NCI-H1048 (cell line): ENCODE measurements around the gene MC5R.
A peak's percentile ranks its signal among the peaks of the same experiment; 100 is the strongest.

Experiments
- DNase-seq: peaks from one replicate; lab custom pipeline; 2025; lab: John Stamatoyannopoulos, UW

Gene MC5R

DNA sequence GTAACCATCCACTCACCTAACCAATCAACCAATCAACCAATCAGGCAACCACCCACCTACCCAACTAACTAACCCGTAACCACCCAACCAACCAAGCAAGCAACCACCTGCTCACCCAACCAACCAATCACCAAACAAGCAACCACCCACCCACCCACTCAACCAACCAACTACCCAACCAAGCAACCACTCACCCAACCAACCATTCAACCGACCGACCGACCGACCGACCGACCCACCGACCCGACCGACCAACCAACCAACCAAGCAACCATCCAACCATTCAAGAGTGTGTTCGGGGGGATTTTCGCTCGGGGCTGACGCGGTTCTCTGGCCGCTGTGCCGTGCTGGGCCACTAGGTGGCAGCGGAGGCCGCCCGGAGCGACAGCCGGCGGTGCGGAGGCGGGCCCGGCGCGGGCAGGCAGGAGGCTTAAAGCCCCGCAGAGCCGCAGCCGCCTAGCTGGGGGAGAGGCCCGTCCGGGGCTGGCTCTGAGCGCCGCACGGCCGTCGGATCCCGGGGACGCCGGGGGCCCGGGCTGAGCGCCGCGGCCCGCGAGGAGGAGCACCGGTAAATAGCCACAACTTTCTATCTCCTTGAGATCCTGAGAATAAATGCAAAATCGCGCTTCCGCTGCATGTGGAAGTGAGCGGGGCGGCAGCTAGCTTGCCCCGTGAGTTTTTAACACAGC is at the start of gene MC5R:
MC5R (plus strand) TSS at position 443 of the 689 bp plus-strand sequence. CDS start 1,617 bp downstream, outside the sequence.
- DNase-seq: peak; percentile 18

DNA sequence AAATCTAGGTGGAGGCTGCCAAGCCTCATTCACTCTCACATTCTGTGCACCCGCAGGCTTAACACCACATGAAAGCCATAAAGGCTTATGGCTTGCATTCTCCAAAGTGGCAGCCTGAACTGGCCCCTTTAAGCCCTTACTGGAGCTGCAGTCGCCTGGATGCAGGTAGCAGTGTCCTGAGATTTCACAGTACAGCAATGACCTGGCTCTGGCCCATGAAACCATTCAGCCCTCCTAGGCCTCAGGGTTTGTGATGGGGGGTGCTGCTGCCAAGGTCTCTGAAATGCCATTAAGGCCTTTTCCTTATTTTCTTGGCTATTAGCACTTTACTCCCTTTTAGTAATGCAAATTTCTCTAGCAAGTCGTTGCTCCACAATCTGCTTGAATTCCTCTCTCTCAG is 48.9 kb upstream of the MC5R start:
- DNase-seq: no peak

DNA sequence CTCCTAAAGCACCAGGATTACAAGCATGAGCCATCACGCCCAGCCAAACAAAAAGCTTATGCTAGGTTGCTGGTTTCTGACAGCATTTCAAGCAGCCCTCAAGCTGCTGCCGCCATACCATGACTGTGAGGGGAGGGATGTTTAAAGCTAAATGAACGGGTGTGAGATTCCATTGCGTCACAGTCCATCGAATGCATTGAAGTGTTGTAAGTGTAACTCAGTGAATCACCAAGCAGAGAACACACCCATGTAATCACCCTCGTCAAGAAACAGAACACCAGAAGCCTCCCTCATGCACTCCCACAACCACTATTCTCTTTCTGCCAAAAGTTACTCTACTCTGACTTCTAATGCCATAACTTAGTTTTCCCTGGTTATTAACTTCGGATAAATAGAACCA is 32.8 kb upstream of the MC5R start:
- DNase-seq: no peak

DNA sequence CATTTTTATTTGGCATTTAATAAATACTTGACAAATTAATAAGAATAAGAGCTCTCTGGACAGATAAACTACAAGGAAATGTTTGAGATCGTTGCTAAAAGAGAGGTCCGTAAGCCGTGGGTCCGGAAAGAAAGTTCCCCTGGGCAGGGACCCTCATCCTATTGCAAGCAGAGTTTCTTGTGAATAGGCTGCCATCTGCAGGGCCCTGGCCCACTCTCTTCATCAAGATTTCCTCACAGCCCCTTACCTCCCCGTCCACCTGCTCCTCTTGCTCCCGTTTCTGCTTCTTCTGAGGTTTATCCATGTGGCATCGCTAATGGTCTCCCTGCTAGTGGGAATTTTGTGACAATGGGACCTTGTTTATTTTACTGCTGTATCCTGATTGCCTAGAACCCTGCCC is 30.1 kb upstream of the MC5R start:
- DNase-seq: no peak

DNA sequence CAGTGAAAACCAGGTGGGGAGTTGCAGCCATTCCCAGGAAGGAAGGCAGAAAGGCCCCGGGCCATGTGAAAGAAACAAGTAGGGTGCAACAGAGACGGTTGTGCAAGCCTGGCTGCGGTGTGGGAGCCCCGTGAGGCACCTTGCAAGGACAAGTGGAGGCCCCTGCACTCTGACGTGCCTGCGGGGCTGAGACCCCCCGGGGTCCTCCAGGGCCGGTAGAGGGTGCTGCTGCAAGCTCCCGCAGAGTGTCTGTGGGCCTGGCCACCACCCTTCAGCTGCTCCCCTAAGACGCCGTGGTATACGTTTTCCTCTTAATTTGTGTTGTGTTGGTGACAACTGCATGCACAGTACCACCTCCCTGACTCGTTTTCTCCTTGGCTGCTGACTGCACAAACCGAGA is 27.4 kb upstream of the MC5R start:
- no peak for DNase-seq

DNA sequence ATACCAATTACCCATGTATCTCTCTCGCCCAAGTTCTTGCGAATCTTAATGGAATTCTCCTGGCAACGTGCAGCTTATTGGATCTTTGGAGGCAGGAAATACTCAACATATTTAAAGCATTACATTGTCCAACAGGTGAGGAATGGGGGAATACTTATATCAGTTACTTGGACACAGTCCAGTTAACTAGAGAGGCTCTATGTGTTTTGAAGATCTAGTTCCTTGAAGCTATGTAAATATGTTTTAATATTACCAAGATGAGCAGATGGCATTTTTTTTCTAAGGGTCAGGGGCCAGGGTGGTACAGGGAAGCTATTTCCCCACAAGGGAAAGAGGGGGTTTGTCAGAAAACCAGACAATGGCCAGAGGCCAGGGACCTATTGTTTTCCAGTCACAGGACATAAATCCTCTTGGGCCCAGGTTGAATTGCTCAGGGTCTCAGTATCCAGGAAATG is 26.8 kb upstream of the MC5R start:
- DNase-seq: no peak

DNA sequence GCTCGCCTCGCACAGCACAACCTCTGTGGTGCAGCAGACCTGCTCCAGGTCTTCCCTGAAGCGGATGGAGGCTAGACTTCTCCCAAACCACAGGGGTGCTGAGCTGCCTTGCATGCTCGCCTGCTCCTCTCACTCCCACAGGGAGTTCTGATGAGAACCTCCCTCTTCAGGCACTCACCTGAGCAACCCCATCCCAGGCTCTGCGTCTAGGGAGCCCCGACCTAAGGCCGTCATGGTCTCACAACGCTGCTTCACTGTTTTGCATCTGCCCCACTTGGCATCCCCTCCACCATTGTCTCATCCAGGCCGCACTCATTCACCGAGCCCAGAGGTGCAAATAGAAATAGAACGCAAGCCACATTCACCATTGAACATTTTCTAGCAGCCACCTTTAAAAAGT is 24.6 kb upstream of the MC5R start:
- DNase-seq: no peak

DNA sequence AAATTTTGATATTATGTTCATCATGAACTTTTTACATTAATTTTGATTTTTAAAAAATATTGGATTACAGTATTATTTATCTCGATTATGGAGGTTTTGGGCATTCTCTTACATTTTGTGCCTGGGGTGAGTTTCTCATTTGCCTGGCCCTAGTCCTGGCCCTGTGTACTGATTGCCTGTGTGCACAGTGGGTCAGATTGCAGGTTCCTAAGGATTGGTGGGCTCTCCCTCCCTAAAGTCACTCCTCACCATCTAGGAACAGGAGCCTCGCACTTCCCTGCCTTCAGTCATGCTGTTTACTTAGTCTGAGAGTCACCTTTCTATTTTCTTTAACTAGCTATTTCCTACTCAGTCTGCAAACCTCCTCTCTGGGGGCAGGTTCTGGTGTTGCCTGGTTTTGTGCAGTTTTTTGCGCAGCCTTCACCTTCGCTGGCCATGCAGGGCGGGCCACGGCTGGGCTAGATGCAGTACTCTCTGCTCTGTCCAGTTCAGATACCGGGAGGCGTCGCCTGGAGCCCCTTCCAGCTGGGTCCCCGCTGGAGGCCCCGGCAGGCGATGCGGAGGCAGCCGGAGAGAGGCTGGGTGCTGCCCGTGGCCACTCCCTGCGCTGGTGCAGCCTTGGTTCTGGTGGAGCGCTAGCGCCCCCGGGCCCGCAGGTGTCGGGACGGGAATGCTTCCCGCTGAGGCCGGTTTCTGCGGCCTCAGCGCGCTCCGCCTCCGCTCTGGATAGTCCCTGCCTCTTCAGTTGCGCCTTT is 23.3 kb upstream of the MC5R start:
- no peak for DNase-seq

DNA sequence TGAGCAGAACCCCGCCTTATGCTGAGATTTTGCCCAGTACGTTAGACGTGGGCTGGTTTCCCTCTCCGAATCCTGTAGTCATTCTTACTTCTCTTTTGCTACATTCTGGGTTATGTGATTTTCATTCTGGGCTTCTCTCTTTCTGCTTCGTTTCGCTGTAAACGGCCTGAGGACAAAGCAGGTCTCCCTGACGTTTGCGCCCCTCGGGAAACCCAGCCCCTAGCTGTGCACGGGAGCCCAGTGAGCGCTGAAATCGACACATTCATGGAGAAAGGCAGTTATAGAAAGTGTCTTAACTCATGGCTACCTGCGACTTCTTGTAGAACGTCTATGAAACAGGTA is 22.7 kb upstream of the MC5R start:
- no peak for DNase-seq

DNA sequence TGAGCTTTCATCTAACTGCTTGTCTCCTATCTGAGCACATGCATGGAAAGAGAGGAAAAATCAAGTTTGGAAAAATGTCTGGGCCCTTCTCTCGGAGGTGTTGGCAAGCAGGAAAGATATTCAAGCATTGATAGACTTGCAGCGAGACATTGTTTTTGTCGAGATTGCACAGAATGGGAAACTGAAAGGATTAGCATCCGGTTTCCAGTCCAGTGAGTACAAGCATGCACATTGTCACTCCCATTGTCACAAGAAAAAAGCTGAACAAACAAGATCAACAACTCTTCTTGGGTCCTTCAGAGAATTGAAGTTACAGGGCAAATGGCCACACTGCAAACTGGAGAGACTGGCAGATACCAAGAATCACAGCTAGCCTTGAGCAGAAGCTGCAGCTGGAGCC is 19.6 kb upstream of the MC5R start:
- no peak for DNase-seq

DNA sequence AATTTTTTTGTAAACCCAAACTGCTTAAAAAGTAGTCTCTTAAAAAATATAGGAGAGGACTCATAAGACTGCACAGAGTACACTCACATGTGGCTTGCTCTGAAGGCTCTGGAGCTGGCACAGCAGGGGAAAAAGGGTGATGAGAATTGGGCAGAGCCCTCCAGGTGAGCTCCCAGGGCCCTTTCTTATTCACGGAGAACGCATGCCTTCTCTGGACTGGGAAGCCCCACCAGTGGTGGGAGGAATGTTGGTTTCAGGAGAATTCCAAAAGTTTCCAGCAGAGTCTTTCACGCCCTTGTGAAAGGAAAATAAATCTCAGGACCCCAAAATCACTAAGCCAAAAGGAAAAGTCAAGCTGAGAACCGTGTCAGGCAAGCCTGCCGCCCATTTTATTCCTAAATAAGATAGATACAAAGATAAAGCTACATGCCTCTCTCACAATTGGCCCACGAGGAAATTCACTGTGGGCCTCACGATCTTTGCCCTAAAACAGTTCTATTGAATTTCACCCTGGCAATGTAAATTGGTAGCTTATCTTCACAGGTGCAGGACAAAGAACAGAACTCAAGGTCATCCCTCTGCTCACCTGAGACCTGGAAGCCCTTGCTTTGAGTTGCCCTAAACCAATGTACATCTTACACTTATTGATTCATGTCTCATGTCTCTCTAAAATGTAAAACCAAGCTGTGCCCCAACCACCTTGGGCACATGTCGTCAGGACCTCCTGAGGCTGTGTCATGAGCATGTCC is 15.5 kb upstream of the MC5R start:
- no peak for DNase-seq

DNA sequence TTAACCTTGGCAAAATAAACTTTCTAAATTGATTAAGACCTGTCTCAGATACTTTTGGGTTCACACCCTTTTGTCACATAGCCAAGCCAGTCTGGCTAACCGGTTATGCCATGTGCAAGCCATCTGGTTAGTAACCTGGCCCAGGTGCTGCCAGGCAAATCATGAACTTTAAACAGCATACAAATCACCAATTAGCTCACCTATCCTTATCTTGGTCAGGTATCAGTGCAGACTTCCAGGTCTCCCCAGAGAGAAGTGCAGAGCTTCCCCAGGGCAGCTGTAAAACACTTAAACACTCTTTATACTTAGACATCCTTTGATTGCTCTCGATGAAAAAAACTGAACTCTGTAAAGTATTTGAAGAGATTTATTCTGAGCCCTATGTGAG is 14.9 kb upstream of the MC5R start:
- no peak for DNase-seq

DNA sequence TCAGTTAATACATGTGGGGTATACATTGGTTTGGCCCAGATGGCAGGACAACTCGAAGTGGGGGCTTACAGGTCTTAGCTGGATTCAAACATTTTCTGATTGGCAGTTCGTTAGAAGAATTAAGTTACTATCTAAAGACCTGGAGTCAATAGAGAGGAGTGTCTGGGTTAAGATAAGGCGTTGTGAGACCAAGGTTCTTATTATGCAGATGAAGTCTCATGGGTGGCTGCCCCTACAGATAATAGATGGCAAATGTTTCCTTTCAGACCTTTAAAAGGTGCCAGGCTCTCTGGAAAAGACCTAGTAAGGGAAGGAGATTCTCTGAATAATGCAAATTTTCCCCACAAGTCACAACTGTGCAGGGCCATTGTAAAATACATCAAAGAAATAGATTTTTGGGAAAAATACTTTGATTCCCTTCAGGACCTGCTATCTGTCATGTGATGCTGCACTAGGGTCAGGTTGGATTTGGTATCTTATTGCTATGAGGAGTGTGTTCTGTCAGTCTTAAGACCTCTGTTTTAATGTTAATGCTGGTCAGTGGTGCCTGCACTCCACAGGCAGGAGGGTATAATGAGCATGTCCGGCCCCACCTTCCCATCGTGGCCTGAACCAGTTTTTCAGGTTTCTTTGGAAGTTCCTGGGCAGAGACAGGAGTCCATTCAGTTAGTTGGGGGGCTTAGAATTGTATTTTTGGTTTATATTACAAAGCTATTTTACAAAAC is 14.3 kb upstream of the MC5R start:
- no peak for DNase-seq

DNA sequence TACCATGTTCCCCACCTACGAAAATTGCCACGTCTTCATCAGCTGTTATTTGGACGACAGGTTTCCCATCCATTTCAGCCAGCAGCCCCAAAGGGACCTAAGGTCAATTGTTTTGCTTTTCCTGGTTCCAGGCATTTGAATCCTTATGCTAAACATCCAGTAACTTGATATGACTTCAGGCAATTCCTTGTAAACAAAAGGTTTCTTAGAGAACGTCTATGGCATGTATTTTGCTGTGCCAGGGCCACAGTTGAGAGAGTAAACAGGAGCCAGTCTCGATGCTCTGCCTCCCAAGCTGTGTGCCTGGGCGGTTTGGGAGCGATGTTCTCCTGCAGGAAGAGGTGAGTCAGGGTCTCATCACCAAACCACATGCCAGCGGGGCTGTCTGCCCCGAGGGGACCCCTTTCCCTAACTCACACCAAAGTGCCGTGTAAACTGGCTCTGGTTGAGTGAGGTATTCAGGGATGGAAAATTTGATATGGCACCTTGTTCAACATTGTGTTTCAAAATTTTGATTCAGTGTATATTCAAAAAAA is 12.9 kb upstream of the MC5R start:
- DNase-seq: no peak

DNA sequence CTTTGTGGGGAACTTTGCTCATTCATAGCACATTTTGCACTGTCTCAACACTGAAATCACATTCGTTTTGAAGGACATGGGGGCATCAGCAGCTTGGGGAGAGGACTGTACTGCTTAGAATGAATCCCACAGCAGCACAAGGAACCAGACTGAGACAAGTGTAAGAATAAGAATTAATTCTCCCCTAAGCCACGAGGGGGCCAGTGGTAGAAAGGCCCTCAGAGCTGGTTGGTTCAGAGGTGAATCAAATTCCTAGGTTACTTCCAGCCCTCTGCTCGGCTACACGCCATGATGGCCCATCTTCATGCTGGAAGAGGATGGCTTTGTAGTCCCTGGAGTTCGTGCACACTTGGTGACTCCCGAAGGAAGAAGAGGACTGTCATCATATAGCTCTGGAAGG is 12.0 kb upstream of the MC5R start:
- DNase-seq: no peak

DNA sequence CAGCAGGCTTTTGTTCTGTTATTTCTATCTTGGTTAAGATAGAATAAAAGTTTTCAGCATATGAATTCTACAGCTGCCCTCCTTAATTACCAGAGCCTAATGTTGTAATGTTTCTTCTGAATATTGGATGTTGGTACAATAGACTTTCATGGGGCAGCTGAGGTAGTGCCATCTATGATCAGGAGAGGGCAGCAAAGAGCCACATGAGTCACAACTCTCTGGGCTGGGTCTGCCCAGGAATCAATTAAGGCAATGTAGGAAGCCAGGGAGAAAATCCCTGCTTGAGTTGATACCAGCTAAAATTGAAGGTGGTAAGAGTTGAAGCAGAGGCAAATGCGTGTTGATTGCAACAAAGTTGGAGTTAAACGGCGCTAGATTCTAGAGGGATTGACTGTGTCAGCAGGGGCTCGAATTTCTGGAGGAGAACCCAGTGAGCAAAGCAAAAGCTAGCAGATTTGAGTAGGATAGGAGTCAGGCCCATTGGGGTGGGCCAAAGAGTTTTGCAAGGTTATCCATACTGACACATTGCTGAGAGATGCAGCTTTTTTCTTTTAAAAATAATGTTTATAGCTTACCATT is 10.6 kb upstream of the MC5R start:
- DNase-seq: peak; percentile 33

DNA sequence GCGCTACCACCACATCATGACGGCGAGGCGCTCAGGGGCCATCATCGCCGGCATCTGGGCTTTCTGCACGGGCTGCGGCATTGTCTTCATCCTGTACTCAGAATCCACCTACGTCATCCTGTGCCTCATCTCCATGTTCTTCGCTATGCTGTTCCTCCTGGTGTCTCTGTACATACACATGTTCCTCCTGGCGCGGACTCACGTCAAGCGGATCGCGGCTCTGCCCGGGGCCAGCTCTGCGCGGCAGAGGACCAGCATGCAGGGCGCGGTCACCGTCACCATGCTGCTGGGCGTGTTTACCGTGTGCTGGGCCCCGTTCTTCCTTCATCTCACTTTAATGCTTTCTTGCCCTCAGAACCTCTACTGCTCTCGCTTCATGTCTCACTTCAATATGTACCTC is 2.3 kb downstream of the MC5R start:
- no peak for DNase-seq

DNA sequence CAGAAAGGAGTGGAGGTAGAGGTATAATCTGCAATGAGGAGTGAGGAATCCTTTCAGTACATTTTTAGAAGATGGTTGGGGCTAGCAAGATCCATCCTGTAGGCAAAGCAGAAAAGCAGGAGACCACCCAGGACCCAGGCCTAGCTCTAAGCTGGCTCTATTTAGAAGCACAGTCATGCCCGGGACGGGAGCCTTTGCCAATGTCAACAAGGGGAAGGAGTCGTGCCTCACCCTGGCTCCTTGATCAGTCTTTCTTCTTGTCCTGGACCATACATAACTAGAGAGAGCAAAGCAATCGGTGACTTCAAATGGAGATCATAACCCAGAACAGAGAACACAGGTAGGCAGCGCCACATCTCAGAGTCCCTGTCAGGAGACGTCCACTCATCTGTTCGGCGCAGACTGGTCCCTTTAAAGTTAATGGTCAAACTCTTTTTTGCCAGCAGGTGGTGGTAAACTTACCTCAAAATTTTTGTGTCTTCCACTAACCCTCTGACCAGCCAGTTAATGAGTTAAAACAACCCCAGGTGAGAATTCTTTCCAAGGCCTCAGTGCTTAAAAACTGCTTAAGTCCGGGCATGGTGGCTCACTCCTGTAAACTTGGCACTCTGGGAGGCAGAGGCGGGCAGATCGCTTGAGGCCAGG is 8.0 kb downstream of the MC5R start:
- DNase-seq: no peak

DNA sequence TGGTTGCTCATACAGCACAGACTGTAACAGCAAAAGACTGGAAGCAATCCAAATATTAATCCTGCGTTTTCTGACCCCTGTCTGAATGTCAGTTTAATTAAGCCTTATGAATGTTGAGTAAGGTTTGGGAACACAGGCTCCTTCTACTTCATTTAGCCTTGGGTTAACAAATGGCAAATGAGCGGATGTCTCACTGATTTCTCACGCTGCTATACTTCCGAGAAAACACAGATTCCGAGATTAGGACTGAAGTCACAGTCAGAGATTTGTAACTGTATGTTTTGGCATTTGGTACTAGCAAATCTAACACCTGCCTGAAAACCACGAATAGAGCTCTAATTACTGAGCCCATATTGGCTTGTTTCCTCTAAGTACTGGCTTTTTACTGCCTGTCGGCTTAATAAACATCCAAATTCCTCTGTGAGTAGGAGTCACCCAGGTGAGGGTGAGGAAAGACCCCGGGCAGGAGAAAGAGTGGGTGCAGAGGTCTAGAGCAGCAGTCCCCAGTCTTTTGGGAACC is 10.6 kb downstream of the MC5R start:
- DNase-seq: no peak

DNA sequence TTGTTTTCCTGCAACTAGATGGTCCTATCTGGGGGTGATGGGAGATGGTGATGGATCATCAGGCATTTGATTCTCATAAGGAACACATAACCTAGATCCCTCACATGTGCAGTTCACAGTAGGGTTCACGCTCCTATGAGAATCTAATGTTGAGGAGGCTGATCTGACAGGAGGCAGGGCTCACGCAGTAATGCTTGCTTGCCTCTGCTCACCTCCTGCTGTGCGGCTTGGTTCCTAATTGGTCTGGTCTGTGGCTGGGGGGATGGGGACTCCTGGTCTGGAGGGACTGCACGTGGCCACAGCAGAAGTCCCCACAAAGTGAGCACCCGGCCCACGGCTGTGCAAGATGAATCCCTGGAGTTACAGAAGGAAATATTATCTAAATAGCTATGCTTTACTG is 11.3 kb downstream of the MC5R start:
- no peak for DNase-seq

DNA sequence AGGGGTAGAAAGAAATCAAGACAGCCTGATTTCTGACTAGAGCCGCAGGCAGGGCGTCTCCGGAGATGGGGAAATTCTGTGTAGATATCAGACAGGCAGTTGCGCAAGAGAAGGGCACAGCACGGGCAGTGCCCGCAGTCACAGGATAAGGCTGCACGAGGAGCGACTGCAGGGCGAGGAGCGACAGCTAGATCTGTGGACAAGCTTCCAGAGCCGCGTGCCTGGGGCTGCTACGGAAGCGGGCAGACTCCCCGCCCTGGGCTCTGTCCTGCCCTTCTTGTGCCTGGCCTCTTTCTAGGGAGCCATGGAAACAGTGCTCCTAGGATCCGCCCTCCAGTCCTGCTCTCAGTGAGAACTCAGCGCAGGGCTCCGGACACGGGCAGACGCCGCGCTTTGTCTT is 12.6 kb downstream of the MC5R start:
- no peak for DNase-seq
